Karpas-422 (cell line): Measurements from ENCODE around the gene DUSP12. TPM values are rescaled to one million over a fixed set of nuclear protein-coding genes. Genes with fewer than 3 reads are reported as not detected.
A peak's percentile ranks its signal among the peaks of the same experiment; 100 is the strongest.

Source experiments
- DNase-seq: peaks from one replicate; pipeline ENCODE4 v3.0.0-alpha.2; 2015
- H2AFZ ChIP-seq: fragments of 200-600 bp; sonication (generic); 2 replicates; pipeline ENCODE4 v1.6.1; 2014; ENCODE audit warnings: antibody characterized with exemption, low read length, mixed read lengths
- H3K27ac ChIP-seq: fragments of 200-600 bp; sonication (generic); 2 replicates; pipeline ENCODE4 v1.5.1; 2014; ENCODE audit warnings: mild to moderate bottlenecking, low read length, moderate library complexity
- H3K27me3 ChIP-seq: fragments of 200-600 bp; sonication (generic); 2 replicates; pipeline ENCODE4 v1.6.1; 2014; ENCODE audit warnings: low read length, mixed read lengths
- H3K36me3 ChIP-seq: fragments of 200-600 bp; sonication (generic); 2 replicates; pipeline ENCODE4 v1.6.1; 2014; ENCODE audit warnings: low read length, mixed read lengths; ENCODE audit not compliant: insufficient read depth
- H3K4me1 ChIP-seq: fragments of 200-600 bp; sonication (generic); 2 replicates; pipeline ENCODE4 v1.6.1; 2014; ENCODE audit warnings: mild to moderate bottlenecking, low read length, mixed read lengths
- H3K4me2 ChIP-seq: fragments of 200-600 bp; sonication (generic); 2 replicates; pipeline ENCODE4 v1.6.1; 2014; ENCODE audit warnings: low read length, low read depth, mild to moderate bottlenecking; ENCODE audit not compliant: poor library complexity, severe bottlenecking
- H3K4me3 ChIP-seq: fragments of 200-600 bp; sonication (generic); 2 replicates; pipeline ENCODE4 v1.5.1; 2014; ENCODE audit warnings: mild to moderate bottlenecking, antibody characterized with exemption, low read length, mixed read lengths
- H3K79me2 ChIP-seq: fragments of 200-600 bp; sonication (generic); 2 replicates; pipeline ENCODE4 v1.6.1; 2014; ENCODE audit warnings: mild to moderate bottlenecking, low read length, mixed read lengths
- H3K9ac ChIP-seq: fragments of 200-600 bp; sonication (generic); 2 replicates; pipeline ENCODE4 v1.6.0; 2014; ENCODE audit warnings: low read length
- H3K9me2 ChIP-seq: fragments of 200-600 bp; sonication (generic), shearing (Covaris generic); replicated peaks from 2 replicates; pipeline ENCODE4 v1.6.0; 2014; ENCODE audit warnings: mild to moderate bottlenecking, low read length, moderate library complexity; ENCODE audit not compliant: insufficient read depth
- H3K9me3 ChIP-seq: fragments of 300-700, 200-600 bp; sonication (generic); 2 replicates; pipeline ENCODE4 v1.6.1; 2014; ENCODE audit warnings: low read length, mixed read lengths
- H4K20me1 ChIP-seq: fragments of 200-600 bp; sonication (generic); 2 replicates; pipeline ENCODE4 v1.6.1; 2014; ENCODE audit warnings: mild to moderate bottlenecking, antibody characterized with exemption, low read length, low read depth; ENCODE audit not compliant: insufficient read depth
- total RNA-seq: library from RNA; depleted of rRNA; stranded (reverse); fragments of >200 nt; shearing (Covaris generic); gene quantifications from 2 replicates; pipeline ENCODE4 v1.2.3, GENCODE V29; 2014; ENCODE audit warnings: low replicate concordance

The DUSP12 gene
- total RNA-seq, 1 experiment from 2014 or later, result 87.8 TPM

- Histone ChIP-seq H3K9me2 (no peaks in the 10 kb centered on the region), H2AFZ (no peak overlapping the region), H3K4me2 (no peak overlapping the region), H3K79me2 (no peaks in the 10 kb centered on the region), H3K9ac (no peak overlapping the region), H3K27me3 (no peaks in the 10 kb centered on the region), H3K4me3 (no peak overlapping the region), H3K27ac (no peak overlapping the region), H3K36me3 (peaks cover 12% of the 10 kb centered on the region), H4K20me1 (peaks cover 23% of the 10 kb centered on the region), H3K4me1 (peaks cover 27% of the 10 kb centered on the region), H3K9me3 (no peaks in the 10 kb centered on the region)
- DNase-seq, result peak; percentile 56
Observed at GRCh38 chr1:161731241-161731640, 18.3 kb upstream of the DUSP12 start.

DNA sequence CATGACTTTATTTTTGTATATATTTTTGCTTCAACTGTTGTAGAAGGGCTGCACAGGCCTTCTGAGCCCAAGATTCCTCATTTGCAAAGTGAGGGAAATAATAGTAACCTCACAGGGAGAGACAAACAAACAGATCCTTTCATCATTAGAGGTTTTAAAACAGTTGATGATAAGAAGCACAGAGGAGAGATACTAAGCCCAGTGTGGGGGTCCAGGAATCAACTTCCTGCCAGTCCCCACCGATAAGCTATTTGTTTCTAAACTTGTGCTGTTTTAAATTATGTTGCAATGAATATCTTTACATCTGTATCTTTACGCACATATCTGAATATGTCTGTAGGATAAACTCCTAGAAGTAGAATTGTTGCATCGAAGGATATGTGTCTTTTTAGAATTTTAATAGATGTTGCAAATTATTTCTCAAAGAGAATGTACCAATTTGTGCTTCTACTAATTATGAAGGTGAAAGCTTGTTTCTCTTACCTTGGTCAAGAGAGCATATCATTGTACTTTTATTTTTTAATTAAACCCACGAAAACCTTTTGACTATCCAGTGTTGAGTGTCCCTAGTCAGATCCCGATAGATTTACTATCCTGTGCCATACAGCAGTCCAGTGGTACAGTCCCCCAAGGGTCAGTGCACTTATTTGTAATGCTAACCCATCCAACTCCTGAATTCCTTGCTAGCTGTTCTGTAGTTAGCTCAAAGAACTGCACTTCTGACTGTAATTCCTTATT is 17.4 kb upstream of the DUSP12 start:
- peaks cover 17% of the 10 kb centered on the region for H4K20me1 ChIP-seq
- peaks cover 29% of the 10 kb centered on the region for H3K4me1 ChIP-seq
- H3K27me3 ChIP-seq, result no peaks in the 10 kb centered on the region
- no peaks in the 10 kb centered on the region for H3K9me3 ChIP-seq
- no peak overlapping the region for H3K4me2 ChIP-seq
- no peaks in the 10 kb centered on the region for H3K79me2 ChIP-seq
- DNase-seq, result peak; percentile 47
- no peak overlapping the region for H3K27ac ChIP-seq
- H3K9ac ChIP-seq, result no peak overlapping the region
- no peak overlapping the region for H2AFZ ChIP-seq
- no peaks in the 10 kb centered on the region for H3K9me2 ChIP-seq
- H3K36me3 ChIP-seq, result peaks cover 8% of the 10 kb centered on the region
- no peak overlapping the region for H3K4me3 ChIP-seq

DNA sequence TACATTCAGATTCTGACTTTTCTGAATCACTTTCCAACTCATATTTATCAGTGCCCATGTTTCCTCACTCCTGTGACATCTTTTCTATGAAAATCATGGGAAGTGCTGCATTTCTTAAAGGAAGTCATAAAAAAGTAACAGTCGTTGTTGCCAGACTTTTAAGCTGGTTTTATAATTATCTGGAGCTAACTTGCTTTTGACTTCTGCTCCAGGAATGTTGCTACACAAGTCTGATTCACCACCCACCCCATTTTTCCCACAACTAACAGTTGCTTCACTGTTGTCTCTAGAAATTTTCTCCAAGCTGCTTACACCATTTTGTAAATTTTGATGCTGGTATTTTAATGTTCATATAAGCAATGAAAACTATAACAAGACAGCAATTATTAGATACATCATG is 16.1 kb upstream of the DUSP12 start:
- Histone ChIP-seq H3K79me2 (no peaks in the 10 kb centered on the region), H3K9ac (no peak overlapping the region), H3K9me2 (no peaks in the 10 kb centered on the region), H3K4me1 (peaks cover 32% of the 10 kb centered on the region), H3K4me3 (no peak overlapping the region), H3K27ac (no peak overlapping the region), H3K4me2 (no peak overlapping the region), H3K36me3 (no peaks in the 10 kb centered on the region), H4K20me1 (peaks cover 6% of the 10 kb centered on the region; the same call in 1 of the 2 replicates), H3K27me3 (no peaks in the 10 kb centered on the region), H2AFZ (no peak overlapping the region), H3K9me3 (no peaks in the 10 kb centered on the region)
- peak; percentile 47 for DNase-seq

GRCh38 chr1:161735837-161736236 is 13.7 kb upstream of the DUSP12 start:
- Histone ChIP-seq H3K9me3 (no peaks in the 10 kb centered on the region), H3K79me2 (no peaks in the 10 kb centered on the region), H4K20me1 (no peaks in the 10 kb centered on the region; the same call in 1 of the 2 replicates), H3K4me2 (no peak overlapping the region), H3K4me1 (peaks cover 53% of the 10 kb centered on the region), H3K27me3 (no peaks in the 10 kb centered on the region), H3K9me2 (no peaks in the 10 kb centered on the region), H3K36me3 (no peaks in the 10 kb centered on the region), H3K4me3 (no peak overlapping the region), H3K27ac (no peak overlapping the region), H2AFZ (no peak overlapping the region), H3K9ac (no peak overlapping the region)
- no peak for DNase-seq

DNA sequence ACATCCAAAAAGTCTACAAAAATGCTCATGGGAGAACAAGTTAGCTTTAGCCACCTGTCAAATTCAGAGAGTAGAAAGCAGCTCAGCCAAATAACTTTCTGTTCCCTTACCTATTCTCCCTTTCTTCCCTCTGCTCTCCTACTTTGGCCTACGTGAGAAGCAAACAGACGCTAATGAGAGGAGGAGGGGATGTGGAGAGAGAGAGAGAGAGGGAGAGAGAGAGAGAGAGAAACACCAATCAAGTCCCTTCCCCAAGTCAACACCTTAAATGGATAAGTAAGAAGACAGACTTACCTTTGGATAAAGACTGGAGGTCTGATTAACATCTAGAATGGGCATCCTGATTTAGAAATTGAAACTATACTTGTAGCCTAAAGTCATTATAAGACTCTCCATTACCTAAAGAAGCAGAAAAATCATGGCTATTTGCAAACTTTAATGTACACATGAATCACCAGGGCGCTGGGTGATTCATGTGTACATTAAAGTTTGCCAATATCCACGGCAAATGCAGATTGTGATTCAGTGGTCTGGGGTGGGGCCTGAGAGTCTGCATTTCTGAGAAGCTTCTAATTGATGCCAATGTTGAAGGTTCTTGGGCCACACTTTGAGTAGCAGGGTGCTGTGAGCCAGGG is 13.1 kb upstream of the DUSP12 start:
- no peaks in the 10 kb centered on the region for H3K9me2 ChIP-seq
- peak overlapping the region; percentile 11 for H3K4me2 ChIP-seq
- H3K27me3 ChIP-seq, result no peaks in the 10 kb centered on the region
- DNase-seq, result no peak
- no peaks in the 10 kb centered on the region for H3K36me3 ChIP-seq
- no peaks in the 10 kb centered on the region for H4K20me1 ChIP-seq
- H3K4me1 ChIP-seq, result peaks cover 59% of the 10 kb centered on the region
- no peaks in the 10 kb centered on the region for H3K9me3 ChIP-seq
- no peak overlapping the region for H3K27ac ChIP-seq
- H3K9ac ChIP-seq, result no peak overlapping the region
- no peaks in the 10 kb centered on the region for H3K79me2 ChIP-seq
- no peak overlapping the region for H2AFZ ChIP-seq
- H3K4me3 ChIP-seq, result no peak overlapping the region

DNA sequence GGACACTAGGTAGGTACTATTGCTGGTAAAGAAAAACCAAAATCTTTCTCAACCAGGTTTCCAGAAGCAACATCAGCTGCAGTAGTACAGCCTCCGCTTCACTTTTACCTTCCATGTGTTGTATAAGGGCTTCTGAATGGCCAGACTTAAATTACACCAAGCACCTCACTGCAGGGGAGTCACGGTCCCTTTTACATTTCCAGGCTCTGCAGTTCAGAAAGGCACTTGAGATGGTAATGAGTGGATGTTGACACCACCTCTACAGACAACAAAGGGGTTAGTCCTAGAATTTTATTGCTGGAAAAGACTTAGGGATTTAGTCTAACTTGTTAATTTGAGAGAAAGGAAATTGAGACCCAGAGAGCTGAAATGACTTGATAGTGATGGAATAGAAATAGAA is 12.0 kb upstream of the DUSP12 start:
- Histone ChIP-seq H3K4me3 (no peak overlapping the region), H3K4me1 (peaks cover 62% of the 10 kb centered on the region), H2AFZ (0 out of 2 replicates have a peak overlapping the region, but pooled peaks have one; percentile 4)

GRCh38 chr1:161738627-161739287 is 10.8 kb upstream of the DUSP12 start:
- Histone ChIP-seq H3K4me3 (no peak overlapping the region), H3K9me2 (no peaks in the 10 kb centered on the region), H4K20me1 (no peaks in the 10 kb centered on the region), H3K27ac (no peak overlapping the region), H3K9me3 (no peaks in the 10 kb centered on the region), H3K27me3 (no peaks in the 10 kb centered on the region), H3K9ac (no peak overlapping the region; the same call in 1 of the 2 replicates), H3K36me3 (no peaks in the 10 kb centered on the region), H2AFZ (no peak overlapping the region), H3K4me2 (peak overlapping the region; percentile 9), H3K4me1 (peaks cover 62% of the 10 kb centered on the region), H3K79me2 (no peaks in the 10 kb centered on the region)
- DNase-seq, result peak; percentile 97

More for the DNA sequence above, 12.0 kb upstream of the DUSP12 start:
- Histone ChIP-seq H3K9me2 (no peaks in the 10 kb centered on the region), H3K9ac (no peak overlapping the region; the same call in 1 of the 2 replicates), H3K27me3 (no peaks in the 10 kb centered on the region), H4K20me1 (no peaks in the 10 kb centered on the region), H3K27ac (no peak overlapping the region), H3K36me3 (no peaks in the 10 kb centered on the region), H3K79me2 (no peaks in the 10 kb centered on the region), H3K4me2 (peak overlapping the region; percentile 9), H3K9me3 (no peaks in the 10 kb centered on the region)
- DNase-seq, result peak; percentile 54

DNA sequence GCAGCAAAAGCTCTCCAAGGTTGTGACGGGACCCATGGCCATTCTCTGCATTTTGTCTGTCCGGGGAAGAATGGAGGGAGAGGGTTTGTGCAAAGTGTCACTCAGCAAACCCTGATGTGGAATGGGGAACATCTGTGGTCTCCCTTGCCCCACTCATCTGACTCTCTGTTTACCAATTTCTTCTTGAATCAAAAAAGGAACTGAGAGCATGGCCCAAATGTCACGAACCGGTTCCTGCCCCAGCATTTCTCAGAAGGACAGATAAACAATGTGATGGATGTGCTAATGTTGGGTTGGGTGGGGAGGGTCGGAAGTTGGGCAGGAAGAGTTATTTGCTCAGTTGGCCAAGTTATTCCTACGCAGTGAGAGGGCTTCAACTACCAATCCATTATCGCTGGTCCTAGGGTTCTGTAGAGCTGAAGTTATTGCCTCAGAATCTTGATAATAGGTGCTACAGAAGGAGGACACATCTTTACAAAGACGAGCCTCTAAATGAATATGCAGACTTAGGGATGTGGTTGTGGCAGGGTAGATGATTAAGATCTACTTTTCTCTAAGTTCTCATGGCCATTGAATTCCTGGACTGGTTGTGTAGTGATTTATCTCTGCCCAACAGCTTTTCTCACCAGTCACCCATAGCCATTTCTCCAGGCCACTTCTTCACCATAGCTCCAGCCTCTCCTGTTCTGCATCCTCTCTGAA is 9.6 kb upstream of the DUSP12 start:
- H3K79me2 ChIP-seq, result no peaks in the 10 kb centered on the region

More for the DNA sequence above, 9.6 kb upstream of the DUSP12 start:
- no peaks in the 10 kb centered on the region for H3K27me3 ChIP-seq
- no peak overlapping the region for H3K27ac ChIP-seq
- no peak overlapping the region for H3K4me2 ChIP-seq
- no peak overlapping the region for H2AFZ ChIP-seq
- H3K9me2 ChIP-seq, result no peaks in the 10 kb centered on the region
- peaks cover 62% of the 10 kb centered on the region for H3K4me1 ChIP-seq
- H3K9ac ChIP-seq, result no peak overlapping the region
- H3K4me3 ChIP-seq, result no peak overlapping the region
- no peaks in the 10 kb centered on the region for H4K20me1 ChIP-seq
- H3K36me3 ChIP-seq, result no peaks in the 10 kb centered on the region
- DNase-seq, result no peak
- H3K9me3 ChIP-seq, result no peaks in the 10 kb centered on the region
